Iris pigment epithelial cell (primary cell): Measurements from ENCODE around the gene ARHGAP45.

Experiments used
- DNase-seq: peaks from one replicate; pipeline ENCODE4 v3.0.0-alpha.2; 2011; ENCODE audit warnings: low read depth

The ARHGAP45 gene

DNA sequence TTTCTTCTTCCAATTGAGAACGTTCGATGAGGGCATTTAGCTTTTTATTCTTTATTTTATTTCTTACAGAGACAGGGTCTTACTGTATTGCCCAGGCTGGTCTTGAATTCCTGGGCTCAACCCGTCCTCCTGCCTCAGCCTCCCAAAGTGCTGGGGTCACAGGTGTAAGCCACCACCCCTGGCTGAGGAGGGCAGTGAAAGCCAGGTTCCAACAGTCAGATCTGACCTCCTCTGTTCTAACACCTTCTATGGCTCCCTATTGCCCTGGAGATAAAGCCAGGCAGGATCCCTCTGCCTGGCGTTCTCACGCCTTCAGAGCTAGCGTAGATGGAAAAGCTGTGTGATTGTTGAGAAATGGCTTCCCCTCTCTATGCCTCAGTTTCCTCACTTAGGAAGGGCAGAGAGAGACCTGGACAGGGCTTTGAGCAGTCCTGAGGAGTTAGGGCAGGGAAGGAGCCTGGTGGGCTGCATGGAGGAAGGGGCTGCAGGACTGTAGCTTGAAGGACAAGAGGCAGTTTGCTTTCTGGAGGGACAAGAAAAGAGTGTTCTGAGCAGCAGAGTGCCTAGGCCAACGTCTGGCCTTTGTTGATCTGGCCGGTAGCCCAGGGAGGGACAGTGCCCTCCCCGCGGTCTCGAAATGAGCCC is 5.5 kb downstream of the ARHGAP45 start:
- DNase-seq, result no peak

DNA sequence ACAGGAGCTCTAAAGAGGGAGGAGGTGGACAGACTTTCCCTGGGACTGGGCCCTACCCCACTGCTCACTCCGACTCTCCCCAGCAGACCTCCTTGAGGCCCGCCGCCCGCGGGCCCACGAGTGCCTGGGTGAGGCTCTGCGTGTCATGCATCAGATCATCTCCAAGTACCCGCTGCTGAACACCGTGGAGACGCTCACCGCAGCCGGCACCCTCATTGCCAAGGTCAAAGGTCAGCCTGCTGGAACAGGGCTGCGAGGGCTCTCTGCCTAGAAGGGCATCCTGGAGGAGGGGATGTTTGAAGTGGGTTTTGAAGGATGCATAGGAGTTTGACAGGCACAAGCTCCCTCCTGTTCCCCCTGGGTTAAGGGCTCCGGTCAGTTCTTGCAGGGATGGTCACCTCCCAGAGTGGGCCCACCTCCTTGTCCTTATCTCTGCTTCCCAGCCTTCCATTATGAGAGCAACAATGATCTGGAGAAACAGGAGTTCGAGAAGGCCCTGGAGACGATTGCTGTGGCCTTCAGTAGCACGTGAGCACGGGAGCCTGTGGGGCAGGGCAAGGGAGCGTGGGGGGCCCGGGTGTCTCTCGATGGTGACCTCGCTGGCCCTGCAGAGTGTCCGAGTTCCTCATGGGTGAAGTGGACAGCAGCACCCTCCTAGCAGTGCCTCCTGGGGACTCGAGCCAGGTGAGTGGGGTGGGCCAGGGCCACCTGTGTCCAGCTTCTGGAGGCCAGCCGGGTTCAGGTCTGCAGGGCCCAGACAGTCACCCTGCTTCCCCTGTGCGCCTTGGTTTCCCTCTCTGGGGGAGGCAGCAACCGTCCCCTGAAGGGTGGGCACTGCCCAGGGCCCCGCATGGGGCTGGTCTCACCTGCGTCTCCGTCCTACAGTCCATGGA is 6.3 kb downstream of the ARHGAP45 start:
- DNase-seq, result no peak

DNA sequence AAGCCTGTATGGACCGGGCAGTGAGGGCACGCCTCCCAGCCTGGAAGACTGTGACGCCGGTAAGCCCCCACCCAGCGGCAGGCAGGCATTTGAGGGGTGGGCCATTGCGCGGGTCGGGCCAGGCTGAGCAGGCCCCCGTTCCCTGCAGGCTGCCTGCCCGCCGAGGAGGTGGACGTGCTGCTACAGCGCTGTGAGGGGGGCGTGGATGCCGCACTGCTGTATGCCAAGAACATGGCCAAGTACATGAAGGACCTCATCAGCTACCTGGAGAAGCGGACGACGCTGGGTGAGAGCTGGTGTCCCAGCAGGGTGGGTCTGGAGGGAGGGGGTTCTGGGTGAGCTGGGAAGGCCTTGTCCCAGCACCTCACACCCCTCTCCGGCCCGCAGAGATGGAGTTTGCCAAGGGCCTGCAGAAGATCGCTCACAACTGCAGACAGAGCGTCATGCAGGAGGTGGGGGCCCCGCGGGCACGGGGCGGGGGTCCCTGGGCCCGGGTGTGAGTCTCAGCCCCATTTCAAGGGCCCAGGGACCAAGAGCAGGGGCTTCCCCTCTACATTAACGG is 7.1 kb downstream of the ARHGAP45 start:
- DNase-seq, result no peak

DNA sequence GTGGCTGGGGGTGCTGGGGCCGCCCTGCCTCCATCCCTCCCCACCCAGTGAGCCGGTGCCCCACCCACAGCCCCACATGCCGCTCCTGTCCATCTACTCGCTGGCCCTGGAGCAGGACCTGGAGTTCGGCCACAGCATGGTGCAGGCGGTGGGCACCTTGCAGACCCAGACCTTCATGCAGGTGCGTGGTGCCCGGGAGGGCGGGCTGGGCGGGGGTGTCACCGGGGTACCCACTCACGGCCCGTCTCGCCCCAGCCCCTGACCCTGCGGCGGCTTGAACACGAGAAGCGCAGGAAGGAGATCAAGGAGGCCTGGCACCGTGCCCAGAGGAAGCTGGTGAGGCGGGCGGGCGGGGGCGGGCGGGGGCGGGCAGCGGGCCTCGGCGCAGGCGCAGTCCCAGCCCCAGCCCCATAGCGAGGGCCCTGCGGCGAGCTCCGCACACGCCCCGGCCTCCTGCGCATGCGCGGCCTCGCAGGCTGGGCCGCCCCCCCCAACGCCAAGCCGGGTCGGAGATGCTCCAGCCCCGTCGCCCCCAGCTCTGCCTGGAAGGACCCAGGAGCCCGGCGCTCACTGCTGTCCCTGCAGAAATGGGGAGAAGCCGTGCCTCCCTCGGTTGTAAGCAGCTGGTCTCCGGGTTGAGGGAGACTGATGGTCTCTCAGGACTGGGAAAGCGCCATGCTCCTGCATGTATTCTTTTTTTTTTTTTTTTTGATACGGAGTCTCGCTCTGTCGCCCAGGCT is 7.7 kb downstream of the ARHGAP45 start:
- DNase-seq, result no peak

DNA sequence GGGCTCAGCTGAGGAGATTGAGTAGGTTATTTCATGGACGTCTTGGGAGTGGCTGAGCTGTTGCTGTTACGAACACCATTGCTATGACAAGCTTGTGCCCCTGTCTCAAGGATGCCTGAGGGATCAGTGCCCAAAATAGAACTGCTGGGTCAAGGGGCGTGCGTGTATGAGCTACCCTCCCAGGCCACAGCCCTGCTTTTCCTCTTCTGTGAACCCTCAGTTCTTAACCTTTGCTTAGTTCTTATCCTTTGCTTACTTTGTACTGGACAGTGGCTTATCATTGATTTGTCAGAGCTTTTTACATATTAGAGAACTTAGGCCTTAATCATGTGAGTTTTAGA is 9.0 kb downstream of the ARHGAP45 start:
- no peak for DNase-seq

DNA sequence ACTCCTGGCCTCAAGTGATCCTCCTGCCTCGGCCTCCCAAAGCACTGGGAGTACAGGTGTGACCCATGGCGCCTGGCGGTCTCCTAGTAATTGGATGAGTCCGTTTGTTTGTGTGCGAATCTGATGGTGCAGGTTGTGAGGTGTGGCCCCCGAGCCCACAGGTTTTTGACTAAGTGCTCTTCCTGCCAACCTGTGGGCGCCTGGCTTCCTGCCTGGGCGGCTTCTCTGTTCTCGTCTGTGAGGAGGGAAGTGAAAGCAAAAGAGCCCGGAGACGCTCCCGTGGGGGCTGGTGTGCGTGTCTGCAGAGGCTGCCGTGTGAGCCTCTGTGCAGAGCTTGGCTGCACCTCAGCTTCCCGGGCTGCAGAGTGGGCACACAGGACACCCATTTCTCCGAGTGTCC is 10.0 kb downstream of the ARHGAP45 start:
- DNase-seq, result no peak

DNA sequence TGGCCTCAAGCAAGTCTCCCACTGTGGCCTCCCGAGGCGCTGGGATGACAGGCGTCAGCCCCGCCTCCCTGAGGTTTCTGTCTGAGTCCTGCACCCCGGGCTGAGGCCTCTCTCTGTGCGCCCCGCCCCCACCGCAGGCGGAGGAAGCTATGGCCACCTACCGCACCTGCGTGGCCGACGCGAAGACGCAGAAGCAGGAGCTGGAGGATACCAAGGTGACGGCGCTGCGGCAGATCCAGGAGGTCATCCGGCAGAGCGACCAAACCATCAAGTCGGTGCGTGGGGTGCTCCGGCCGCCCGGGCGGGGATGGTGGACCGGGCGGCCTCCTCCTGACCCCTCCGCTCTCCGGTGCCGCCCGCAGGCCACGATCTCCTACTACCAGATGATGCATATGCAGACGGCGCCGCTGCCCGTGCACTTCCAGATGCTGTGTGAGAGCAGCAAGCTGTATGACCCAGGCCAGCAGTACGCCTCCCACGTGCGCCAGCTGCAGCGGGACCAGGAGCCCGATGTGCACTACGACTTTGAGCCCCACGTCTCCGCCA is 12.7 kb downstream of the ARHGAP45 start:
- no peak for DNase-seq

DNA sequence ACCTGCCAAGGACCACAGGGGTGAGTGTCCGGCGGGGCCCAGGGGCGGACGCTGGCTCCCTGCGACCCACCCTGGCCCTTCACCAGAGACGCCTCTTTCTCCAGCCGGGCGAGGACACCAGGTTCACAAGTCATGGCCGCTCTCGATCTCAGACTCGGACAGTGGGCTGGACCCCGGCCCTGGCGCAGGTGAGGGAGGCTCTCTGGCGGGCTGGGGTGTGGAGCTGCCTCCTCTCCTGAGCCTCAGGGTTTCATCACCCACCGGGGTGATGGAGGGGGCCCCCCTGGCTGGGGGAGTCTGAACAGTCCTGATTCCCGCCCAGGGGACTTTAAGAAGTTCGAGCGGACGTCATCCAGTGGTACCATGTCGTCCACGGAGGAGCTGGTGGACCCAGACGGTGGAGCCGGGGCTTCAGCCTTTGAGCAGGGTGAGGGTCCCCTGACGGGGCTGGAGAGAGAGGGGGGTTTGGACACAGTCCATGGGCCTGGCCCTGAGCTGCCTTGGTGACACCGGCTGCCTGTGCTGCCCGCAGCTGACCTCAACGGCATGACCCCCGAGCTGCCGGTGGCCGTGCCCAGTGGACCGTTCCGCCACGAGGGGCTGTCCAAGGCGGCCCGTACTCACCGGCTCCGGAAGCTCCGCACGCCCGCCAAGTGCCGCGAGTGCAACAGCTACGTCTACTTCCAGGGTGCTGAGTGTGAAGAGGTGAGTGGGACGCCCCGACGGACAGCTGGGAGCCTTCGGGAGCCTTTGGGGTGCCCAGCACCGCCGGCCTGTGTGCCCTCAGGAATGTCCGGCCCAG is 13.6 kb downstream of the ARHGAP45 start:
- no peak for DNase-seq

DNA sequence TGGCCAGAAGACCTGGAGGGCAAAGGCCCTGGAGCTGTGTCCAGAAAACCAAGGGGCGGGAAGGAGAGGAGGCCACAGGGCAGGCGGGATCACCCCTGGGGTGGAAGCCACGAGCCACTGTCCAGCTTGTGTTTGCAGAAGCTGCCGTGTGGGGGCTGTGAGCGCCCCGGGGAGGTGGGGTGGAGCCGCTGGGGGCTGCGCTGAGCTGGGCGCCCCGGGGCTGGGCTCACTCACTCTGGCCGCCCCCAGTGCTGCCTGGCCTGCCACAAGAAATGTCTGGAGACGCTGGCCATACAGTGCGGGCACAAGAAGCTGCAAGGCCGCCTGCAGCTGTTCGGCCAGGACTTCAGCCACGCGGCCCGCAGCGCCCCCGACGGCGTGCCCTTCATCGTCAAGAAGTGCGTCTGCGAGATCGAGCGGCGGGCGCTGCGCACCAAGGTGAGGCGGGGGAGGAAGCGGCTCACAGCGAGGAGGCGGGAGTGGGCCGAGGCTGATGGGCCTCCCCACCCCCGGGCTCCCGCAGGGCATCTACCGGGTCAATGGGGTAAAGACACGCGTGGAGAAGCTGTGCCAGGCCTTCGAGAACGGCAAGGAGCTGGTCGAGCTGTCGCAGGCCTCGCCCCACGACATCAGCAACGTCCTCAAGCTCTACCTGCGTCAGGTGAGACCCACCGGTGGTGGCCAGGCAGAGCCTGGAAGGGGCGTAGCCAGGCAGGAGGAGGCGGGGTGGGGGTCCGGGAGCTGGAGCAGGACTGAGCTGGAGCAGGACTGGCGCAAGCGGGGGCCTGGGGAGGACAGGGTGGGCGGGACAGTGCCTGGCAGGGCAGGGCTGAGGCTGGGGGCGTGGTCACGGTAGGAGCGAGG is 14.6 kb downstream of the ARHGAP45 start:
- DNase-seq, result no peak

DNA sequence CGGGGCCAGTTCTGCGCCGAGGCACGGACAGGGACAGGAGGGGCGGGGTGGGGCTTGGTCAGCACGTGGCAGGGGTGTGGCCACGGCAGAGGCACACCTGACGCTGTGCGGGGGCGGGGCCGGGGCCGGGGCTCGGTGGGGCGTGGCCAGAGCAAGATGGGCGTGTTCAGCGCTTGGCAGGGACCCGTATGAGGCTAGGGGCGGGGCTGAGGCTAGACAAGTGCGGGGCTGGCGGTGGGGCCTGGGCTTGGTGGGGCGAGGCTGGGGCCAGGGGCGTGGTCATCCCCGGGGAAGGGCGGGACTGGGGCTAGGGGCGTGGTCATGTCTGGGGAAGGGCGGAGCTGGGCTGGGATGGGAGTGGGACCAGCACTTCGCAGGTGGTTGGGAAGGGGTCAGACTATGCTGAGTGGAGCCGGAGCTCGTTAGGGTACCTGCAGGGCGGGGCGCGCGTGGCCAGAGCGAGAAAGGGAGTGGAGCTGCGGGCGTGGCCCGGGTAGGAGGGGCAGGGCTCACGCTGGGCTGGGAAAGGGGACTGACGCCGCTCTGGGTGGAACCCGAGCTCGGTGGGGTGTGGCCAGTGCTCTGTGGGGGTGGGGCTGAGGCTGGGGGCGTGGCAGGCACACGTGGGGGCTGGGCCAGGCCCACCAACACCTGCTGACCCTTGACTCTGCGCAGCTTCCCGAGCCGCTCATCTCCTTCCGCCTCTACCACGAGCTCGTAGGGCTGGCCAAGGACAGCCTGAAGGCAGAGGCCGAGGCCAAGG is 15.4 kb downstream of the ARHGAP45 start:
- DNase-seq, result peak; percentile 53

DNA sequence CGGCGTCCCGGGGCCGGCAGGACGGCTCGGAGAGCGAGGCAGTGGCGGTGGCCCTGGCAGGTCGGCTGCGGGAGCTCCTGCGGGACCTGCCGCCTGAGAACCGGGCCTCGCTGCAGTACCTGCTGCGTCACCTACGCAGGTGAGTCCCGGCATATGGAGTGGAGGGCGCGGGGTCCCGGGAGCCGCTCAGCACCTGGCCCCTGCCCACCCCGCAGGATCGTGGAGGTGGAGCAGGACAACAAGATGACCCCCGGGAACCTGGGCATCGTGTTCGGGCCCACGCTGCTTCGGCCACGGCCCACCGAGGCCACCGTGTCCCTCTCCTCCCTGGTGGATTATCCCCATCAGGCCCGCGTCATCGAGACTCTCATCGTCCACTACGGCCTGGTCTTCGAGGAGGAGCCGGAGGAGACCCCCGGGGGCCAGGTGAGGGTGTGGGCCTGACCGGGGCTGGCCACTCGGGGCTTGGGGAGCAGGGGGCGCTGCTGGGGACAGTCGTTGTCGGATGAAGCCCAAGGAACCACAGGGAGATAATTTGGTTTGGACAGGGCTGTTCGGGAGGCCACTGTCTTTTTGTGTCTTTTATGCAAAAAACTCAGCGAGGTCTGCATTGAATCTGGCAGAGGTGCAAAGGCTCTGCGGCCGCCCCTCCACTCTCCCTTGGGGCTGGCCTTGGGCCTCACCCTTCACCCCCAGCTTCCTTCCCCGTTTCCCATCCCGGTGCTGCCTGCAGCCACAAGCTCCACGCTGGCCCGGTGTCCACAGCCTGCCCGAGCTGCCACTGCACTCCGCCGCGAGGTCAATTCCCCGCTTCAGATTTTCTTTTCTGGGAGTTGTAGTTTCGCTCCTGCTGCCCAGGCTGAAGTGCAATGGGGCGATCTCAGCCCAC is 16.2 kb downstream of the ARHGAP45 start:
- DNase-seq, result no peak

DNA sequence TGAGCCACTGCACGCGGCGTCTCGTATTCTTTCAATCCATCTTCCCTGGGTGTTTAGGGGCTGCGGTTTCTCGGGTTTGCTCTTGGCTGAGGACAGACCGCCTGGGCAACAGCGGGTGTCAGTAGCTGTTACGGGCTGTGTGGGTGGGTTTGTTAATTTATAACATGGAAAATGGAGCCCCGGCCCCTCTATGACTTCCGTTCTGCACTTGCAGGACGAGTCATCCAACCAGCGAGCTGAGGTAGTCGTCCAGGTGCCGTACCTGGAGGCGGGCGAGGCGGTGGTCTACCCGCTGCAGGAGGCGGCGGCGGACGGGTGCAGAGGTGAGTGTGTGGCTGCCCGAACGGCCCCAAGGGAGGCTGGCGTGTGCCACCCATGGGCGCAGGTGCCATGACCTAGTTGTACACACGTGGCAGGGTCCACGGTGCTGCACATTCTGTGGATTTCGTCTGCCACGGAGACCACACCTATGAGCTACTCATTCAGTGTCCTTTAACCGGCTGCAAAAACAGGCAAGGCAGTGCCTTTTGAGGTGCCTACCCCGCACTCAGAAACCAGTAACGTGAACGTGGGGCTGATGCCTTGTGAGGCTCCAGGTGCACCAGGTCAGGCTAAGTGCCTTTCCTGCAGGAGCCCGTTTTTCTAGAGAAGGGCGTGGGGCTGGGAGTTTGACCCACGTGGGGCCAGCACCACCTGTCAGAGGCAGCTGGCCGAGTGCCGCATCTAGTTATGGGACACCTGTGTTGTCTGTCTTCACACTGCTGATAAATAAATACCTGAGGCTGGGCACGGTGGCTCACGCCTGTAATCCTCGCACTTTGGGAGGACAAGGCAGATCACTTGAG is 17.3 kb downstream of the ARHGAP45 start:
- no peak for DNase-seq

DNA sequence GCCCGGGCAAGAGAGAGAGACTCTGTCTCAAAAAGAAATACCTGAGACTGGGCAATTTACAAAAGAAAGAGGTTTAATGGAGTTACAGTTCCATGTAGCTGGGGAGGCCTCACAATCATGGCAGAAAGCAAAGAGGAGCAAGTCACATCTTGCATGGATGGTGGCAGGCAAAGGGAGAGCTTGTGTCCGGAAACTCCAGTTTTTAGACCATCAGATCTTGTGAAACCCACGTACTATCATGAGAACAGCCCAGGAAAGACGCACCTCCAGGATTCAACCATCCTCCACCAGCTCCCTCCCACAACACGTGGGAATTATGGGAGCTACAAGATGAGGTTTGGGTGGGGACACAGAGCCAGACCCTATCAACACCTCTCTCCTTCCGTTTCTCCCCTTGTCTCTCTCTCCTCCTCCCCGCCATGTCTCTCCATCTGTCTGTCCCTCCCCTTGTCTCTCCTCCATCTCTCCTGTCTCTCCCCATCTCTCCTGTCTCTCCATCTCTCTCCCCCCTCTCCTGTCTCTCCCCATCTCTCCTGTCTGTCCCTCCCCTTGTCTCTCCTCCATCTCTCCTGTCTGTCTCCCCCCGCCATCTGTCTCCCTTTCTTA is 18.2 kb downstream of the ARHGAP45 start:
- DNase-seq, result no peak

DNA sequence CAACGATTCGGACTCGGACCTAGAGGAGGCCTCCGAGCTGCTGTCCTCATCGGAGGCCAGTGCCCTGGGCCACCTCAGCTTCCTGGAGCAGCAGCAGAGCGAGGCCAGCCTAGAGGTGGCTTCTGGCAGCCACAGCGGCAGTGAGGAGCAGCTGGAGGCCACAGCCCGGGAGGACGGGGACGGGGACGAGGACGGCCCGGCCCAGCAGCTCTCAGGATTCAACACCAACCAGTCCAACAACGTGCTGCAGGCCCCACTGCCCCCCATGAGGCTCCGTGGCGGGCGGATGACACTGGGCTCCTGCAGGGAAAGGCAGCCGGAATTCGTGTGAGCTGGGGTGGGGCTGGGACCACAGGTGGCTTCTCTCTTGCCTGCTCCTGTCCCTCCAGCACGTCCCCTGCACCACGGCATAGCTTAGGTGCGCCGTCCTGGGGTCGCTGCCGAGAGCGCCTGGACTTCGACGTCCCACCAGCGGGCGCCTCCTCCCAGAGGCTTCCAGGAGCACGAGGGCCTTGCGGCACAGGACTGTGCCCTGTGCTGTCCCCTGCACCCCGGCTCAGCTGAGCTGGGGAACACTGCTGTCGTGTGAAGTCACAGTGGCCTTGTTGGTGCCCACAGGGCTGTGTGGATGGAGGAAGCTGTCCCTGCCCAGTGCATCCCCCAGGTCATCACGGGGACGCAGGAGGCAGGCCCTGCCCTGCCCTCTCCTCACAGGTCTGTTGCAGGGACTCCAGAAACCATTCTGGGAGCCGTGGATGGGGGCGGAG is 18.9 kb downstream of the ARHGAP45 start:
- DNase-seq, result no peak

DNA sequence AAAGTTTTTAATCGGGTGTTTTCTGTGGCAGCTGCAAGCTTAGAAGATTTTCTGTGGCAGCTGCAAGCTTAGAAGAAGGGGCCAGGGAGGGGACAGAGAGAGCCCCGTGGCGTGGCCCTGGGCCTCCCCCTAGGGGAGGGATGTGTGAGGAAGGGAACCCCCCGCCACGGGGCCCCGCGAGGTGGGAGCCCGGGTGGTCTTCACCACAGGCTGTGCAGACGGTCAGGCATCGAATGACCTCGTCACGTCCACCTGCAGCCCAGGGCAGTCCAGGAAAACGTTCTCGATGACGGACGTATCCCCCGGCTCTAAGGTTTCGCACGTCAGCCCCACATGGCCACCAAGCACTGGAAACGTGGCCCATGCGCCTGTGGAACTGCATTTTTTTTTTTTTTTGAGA is 19.6 kb downstream of the ARHGAP45 start:
- DNase-seq, result no peak

DNA sequence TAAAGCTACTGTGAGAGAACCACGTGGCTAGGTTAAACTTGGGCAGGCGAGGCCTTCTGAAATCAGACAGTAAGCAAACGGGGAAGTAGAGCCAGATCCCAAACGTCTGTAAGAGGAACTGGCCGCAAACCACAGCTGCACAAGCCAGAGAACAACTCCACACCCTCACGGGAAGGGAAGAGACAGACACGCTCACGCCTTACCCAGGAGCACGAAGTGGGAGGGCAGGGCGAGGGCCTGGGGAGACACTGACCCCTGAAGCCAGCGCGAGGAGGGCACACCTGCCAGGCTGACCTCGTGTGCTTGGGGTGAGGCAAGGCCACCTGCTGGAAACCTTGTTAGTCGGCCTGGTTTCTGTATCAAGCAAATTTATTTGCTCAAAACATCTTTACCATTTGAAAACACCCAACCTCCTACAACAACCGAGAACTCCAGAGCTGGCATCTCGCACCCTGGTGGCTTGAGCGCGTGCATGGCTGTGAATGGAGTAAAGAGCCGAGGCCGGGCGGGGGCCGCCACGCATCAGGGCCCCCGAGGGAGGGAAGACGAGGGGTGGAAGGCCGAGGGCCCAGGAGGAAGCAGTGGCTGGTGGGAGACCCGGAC is 20.9 kb downstream of the ARHGAP45 start:
- no peak for DNase-seq
